H1 (cell line): Measurements from ENCODE around the gene KRTAP4-12.

Experiments
- CEBPB ChIP-seq: IDR thresholded peaks from 2 replicates; pipeline ENCODE4 v1.6.1; 2012; ENCODE audit warnings: low read depth, low read length
- CHD1 ChIP-seq: IDR thresholded peaks from 2 replicates; pipeline ENCODE4 v1.6.1; 2012; ENCODE audit warnings: low read depth, low read length, improper control_type of control experiment
- EP300 ChIP-seq, 2 experiments: IDR thresholded peaks; 1 replicate in 1 of 2; 2 replicates in 1 of 2; pipeline ENCODE4 v1.6.1; 2011 to 2012; ENCODE audit warnings: low read depth in 2 of 2, low read length in 2 of 2, mild to moderate bottlenecking in 2 of 2, borderline replicate concordance in 1 of 2, inconsistent platforms in 1 of 2, moderate library complexity in 1 of 2
- EZH2 ChIP-seq: fragments of 200-600 bp; sonication (generic); IDR thresholded peaks from 2 replicates; pipeline ENCODE4 v1.7.1; 2012; ENCODE audit warnings: low read depth, mild to moderate bottlenecking, moderate library complexity, low read length, inconsistent platforms; ENCODE audit not compliant: severe bottlenecking
- POLR2A ChIP-seq, 2 experiments: IDR thresholded peaks; 1 replicate in 1 of 2; 2 replicates in 1 of 2; pipeline ENCODE4 v1.6.1; 2011; ENCODE audit warnings: low read depth in 2 of 2, low read length in 2 of 2, mild to moderate bottlenecking in 2 of 2; ENCODE audit errors: control extremely low read depth in 1 of 2
- POLR2AphosphoS5 ChIP-seq: IDR thresholded peaks from 2 replicates; pipeline ENCODE4 v1.6.1; 2011; ENCODE audit warnings: low read depth, low read length
- RAD21 ChIP-seq, 2 experiments: IDR thresholded peaks in 1 of 2; conservative IDR thresholded peaks in 1 of 2; 2 replicates each; pipeline ENCODE4 v1.6.1; 2011; ENCODE audit warnings: low read depth in 2 of 2, low read length in 2 of 2, improper control_type of control experiment in 1 of 2, inconsistent platforms in 1 of 2, mild to moderate bottlenecking in 1 of 2, moderate library complexity in 1 of 2
- RFX5 ChIP-seq: IDR thresholded peaks from 2 replicates; pipeline ENCODE4 v1.6.1; 2011; ENCODE audit warnings: low read depth, low read length, improper control_type of control experiment, borderline replicate concordance
- SIX5 ChIP-seq: IDR thresholded peaks from 2 replicates; pipeline ENCODE4 v1.6.1; 2011; ENCODE audit warnings: mild to moderate bottlenecking, low read depth, low read length
- TAF7 ChIP-seq: optimal IDR thresholded peaks from 2 replicates; pipeline ENCODE3; 2011; ENCODE audit warnings: low read depth, mild to moderate bottlenecking, inconsistent platforms, low read length, moderate library complexity, borderline replicate concordance
- TEAD4 ChIP-seq: IDR thresholded peaks from 2 replicates; pipeline ENCODE4 v1.6.1; 2012; ENCODE audit warnings: low read depth, low read length, inconsistent platforms, mixed read lengths
- TF ChIP-seq, protein P1 (sequence below): IDR thresholded peaks from 2 replicates; pipeline ENCODE4 v1.6.1; 2012; ENCODE audit warnings: inconsistent platforms
- TF ChIP-seq, protein P2 (sequence below): IDR thresholded peaks from 2 replicates; pipeline ENCODE4 v1.6.1; 2011; ENCODE audit warnings: low read length, improper control_type of control experiment
- TF ChIP-seq, protein P3 (sequence below), 3 experiments: IDR thresholded peaks; 1 replicate in 2 of 3; 2 replicates in 1 of 3; pipeline versions ENCODE4 v1.5.1 to v1.6.1; 2011; ENCODE audit warnings: low read length in 3 of 3, mild to moderate bottlenecking in 3 of 3, inconsistent platforms in 2 of 3, low read depth in 1 of 3, moderate library complexity in 1 of 3; ENCODE audit not compliant: insufficient read depth in 1 of 3; ENCODE audit errors: control extremely low read depth in 1 of 3

DNA sequence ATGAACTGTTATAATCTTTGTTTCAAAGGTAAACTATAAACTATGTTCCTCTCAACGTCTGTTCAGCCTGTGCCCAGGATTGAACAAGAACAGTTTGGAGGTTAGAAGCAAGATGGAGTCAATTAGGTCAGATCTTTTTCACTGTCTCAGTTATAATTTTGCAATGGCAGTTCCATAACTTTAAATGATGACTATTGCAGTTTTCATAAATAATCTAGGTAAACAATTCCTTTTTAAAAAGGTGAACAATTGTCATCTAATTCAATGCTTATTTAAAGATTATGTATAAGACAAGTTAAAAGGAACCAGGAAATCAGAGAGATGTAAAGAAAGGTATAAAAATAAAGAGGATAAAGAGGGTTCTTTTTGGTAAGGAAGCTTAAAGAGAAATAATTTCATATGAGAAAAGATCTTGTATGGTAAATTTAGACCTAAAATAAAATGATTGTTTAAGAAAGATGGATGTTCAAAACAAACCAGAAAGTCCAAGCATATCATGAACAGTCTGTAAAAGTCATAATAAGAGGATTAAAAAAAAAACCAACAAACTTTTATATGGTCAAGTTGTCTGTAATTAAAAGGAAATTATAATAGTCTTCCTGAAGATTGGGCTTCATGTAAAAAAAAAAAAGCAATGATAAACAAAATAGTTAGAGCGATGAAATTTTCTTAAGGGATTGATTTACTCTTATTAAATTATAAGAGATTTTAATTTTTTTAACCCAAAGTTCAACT is 12.7 kb downstream of the KRTAP4-12 start:
- TF ChIP-seq, protein P1, sequence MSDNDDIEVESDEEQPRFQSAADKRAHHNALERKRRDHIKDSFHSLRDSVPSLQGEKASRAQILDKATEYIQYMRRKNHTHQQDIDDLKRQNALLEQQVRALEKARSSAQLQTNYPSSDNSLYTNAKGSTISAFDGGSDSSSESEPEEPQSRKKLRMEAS, result no peak
- TF ChIP-seq TEAD4, result no peak
- no peak for TF ChIP-seq EZH2
- TF ChIP-seq EP300 (IDR thresholded peaks at IDR 0.05; ENCODE audit: borderline replicate concordance in 1 of 2, low read depth in 2 of 2, low read length in 2 of 2), result no peak
- no peak for TF ChIP-seq POLR2A (IDR thresholded peaks at IDR 0.05; ENCODE audit: control extremely low read depth in 1 of 2, low read depth in 2 of 2, low read length in 2 of 2)
- TF ChIP-seq POLR2AphosphoS5, result no peak
- no peak for TF ChIP-seq CEBPB
- TF ChIP-seq, protein P2, sequence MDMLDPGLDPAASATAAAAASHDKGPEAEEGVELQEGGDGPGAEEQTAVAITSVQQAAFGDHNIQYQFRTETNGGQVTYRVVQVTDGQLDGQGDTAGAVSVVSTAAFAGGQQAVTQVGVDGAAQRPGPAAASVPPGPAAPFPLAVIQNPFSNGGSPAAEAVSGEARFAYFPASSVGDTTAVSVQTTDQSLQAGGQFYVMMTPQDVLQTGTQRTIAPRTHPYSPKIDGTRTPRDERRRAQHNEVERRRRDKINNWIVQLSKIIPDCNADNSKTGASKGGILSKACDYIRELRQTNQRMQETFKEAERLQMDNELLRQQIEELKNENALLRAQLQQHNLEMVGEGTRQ, result no peak
- TF ChIP-seq, protein P3, sequence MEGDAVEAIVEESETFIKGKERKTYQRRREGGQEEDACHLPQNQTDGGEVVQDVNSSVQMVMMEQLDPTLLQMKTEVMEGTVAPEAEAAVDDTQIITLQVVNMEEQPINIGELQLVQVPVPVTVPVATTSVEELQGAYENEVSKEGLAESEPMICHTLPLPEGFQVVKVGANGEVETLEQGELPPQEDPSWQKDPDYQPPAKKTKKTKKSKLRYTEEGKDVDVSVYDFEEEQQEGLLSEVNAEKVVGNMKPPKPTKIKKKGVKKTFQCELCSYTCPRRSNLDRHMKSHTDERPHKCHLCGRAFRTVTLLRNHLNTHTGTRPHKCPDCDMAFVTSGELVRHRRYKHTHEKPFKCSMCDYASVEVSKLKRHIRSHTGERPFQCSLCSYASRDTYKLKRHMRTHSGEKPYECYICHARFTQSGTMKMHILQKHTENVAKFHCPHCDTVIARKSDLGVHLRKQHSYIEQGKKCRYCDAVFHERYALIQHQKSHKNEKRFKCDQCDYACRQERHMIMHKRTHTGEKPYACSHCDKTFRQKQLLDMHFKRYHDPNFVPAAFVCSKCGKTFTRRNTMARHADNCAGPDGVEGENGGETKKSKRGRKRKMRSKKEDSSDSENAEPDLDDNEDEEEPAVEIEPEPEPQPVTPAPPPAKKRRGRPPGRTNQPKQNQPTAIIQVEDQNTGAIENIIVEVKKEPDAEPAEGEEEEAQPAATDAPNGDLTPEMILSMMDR (IDR thresholded peaks at IDR 0.05; ENCODE audit: control extremely low read depth in 1 of 3, insufficient read depth in 1 of 3, low read depth in 1 of 3, low read length in 3 of 3), result no peak
- no peak for TF ChIP-seq SIX5
- no peak for TF ChIP-seq RFX5
- no peak for TF ChIP-seq TAF7
- no peak for TF ChIP-seq CHD1
- TF ChIP-seq RAD21 (IDR thresholded peaks at IDR 0.05 in 1 of 2, conservative IDR thresholded peaks at IDR 0.05 in 1 of 2; ENCODE audit: low read depth in 2 of 2, low read length in 2 of 2), result no peak
